Suppressor macrophage (primary cell): Measurements from ENCODE around the gene STYXL1.
"Not testable (repeated sequence)": the region's sequence is repeated elsewhere in the genome, so short reads cannot be mapped to it uniquely, and the experiment has no call there.

Experiments
- DNase-seq, 4 experiments: peaks; one replicate each; pipeline ENCODE4 v3.0.0-alpha.2; 2020 to 2022

The STYXL1 gene

DNA sequence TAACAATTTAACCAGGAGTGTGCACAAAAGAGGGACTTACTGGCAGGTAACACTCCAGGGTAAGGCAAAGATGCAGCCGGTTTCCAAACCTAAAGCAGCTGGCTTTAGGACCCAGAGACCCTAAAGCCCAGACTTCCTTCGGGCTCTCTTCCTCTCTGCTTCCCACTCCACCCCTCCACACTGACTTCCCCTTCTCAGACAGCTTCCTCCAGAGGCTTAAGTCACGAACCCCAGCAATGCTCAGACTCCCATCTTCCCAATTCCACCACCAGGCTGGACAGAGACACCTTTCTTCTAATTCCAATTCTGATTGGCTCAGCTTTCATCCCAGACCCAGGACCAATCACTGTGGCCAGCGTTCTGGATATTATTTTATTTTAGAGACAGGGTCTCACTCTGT, 24.8 kb downstream of the STYXL1 start:
- DNase-seq, result peak; percentile 81 to 92 (median 90)

GRCh38 chr7:76022026-76022780, 25.6 kb downstream of the STYXL1 start:
- peak in 2 of 4 experiments; percentile 12 to 35 for DNase-seq

DNA sequence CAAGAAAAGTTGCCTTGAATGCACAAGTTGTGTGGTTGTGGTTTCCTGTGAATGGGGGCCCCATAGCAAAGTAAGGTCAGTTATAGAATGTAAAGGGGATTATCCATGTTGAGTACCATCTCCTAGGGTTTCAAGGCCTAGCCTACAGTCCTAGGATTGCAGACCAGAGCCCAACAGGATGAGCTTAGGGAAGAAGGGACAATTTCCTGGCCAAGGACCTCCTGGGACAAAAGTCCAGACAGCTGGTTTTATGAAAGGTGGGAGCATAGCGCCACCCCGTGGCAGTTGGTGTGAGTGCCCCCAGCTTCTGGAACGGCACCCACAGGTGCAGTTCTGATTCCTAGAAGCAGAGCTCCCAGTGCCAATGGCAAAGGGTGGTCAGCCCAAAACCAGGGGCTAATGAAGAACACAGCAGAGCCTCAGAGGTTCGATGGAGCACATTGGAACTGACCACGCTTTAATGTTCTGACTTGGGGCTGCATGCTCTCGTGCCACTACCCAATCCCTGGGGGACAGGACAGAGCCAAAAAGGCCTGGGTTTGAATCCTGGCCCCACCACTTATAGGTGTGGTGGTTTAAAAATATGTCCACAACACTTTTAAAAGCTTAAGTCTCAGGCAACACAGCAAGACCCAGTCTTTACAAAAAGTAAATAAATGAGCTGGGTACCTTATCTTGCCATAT, 27.6 kb downstream of the STYXL1 start:
- DNase-seq, result peak; percentile 77 to 88 (median 84)

- not testable (repeated sequence) for DNase-seq
Observed at GRCh38 chr7:76018520-76018919, 29.3 kb downstream of the STYXL1 start.

GRCh38 chr7:76016191-76016947, 31.4 kb downstream of the STYXL1 start:
- no peak for DNase-seq

DNA sequence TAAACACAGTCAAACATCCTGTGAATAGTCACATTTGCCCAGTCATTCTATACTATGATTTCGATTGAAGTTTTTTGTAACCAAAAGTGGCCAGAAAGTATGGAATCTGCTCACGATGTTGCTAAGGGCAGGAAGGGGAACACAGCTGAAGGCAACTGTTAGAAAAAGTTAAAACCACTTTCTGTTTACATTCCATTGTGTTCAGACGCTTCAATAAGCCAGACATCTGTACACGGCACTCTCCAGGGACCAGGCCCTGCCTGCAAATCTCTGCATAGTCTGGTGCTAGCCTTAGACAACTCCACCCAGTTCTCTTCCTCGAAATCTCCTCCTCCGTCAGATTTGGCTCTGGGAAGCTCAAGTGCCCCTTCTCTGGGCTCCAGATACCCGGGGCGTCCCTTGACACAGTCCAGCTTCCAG, 36.3 kb downstream of the STYXL1 start:
- no peak for DNase-seq

GRCh38 chr7:76009672-76010600, 37.9 kb downstream of the STYXL1 start:
- DNase-seq, result no peak

DNA sequence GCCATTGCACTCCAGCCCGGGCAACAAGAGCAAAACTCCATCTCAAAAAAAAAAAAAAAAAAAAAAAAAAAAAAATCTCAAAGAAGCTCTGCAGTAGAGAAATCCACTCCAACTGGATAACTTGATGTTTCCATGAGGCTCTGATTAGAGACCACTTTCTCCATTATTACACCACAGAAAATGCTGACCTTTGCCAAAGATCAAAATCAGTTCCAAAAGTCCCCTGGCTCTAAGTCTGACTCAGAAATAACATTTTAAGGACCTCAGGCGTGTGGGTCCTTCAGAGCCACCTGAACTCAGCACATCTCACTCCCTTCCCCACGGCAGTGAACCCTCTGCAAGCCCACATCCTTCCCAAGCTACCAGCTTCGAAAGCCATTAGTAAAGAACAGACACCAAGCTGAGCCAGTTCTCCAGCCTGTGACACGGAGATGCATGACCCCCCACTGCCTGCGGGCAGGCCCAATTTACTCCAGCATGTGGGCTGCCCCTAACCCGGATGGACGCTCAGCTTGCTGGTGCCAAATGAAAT, 39.6 kb downstream of the STYXL1 start:
- no peak for DNase-seq

- not testable (repeated sequence) for DNase-seq
Observed at GRCh38 chr7:76005004-76005403, 42.8 kb downstream of the STYXL1 start.

GRCh38 chr7:76003351-76003750, 44.4 kb downstream of the STYXL1 start:
- no peak for DNase-seq

DNA sequence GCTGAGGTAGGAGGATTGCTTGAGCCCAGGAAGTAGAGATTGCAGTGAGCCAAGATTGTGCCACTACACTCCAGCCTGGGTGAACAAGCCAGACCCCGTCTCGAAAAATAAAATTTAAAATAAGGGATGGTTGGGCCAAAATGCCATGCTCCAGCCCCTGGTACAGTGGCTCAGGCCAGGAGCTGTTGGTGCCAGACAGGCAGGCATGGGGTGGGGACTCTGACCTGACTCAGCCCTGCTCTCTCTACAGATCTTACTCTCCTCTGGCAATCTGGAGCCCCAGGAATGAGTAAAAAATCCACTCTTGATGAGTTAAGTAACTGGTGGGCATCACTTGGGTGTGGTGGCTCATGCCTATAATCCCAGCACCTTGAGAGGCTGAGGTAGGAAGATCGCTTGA, 45.0 kb downstream of the STYXL1 start:
- no peak for DNase-seq

DNA sequence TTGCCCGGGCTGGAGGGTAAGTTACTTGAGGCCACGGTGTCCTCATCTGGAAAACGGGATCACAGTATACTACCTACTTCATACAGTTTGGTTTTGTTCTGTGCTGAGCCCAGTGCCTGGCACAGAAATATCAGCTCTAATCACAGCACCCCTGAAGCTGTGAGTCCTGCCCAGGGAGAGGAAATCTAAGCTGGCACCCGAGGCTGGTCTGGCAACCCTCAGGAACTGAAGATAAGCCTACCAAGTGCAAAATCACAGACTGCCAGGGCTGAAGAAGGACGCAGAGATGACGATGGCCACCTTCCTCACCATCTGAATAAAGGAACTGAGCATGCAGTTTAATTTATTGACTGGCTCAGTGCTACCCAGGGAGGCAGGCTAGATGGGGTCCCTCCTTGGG, 45.7 kb downstream of the STYXL1 start:
- no peak for DNase-seq

GRCh38 chr7:76000566-76000965, 47.2 kb downstream of the STYXL1 start:
- no peak for DNase-seq

- DNase-seq, result no peak
Observed at GRCh38 chr7:75998038-75998437, 49.8 kb downstream of the STYXL1 start.

- no peak for DNase-seq
Observed at GRCh38 chr7:75996476-75996875, 51.3 kb downstream of the STYXL1 start.

DNA sequence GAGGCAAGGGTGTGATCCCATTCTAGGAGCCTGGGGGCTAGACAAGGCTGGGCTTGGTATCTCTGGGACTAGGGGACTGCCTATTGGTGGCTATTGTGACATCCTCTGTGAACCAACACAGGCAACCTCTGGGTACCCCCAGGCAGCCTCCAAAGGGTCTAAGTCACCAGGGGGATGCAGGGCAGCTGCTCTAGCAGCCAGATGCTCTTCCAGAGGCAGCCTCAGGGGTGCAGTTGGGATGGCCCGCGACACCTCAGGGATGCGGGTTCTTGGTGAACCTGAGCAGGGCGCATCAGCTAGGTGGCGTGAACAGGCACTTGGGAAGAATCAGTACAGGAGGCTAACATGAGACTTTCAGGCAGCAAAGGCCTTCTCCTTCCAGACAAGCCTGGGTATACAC, 51.8 kb downstream of the STYXL1 start:
- DNase-seq, result no peak

DNA sequence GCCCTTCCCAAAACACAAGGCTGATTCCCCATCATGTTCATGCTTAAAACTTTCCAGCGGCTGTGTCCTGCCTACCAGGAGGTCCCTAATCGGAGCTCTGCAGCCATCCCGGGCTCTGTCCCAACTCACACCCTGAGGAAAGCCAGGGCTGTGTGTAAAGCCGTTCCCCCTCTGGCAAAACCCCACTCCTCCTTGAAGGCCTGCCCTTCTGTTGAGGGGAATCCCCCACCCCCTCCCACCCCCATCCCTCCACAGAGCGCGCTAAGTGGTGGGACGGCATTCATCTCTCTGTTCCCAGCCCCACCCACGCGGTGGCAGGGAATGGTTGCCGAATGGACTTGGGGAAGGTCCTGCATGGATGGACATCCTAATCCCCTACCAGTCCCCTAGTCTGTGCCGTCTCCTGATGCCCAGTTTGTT, 52.7 kb downstream of the STYXL1 start:
- no peak for DNase-seq

GRCh38 chr7:75994388-75995051, 53.3 kb downstream of the STYXL1 start, which contains the start of gene TMEM120A:
TSS of gene TMEM120A (minus strand) at chr7:75994595. CDS start at chr7:75994570, 25 bp downstream.
- DNase-seq, result peak; percentile 94 to 98 (median 96)

DNA sequence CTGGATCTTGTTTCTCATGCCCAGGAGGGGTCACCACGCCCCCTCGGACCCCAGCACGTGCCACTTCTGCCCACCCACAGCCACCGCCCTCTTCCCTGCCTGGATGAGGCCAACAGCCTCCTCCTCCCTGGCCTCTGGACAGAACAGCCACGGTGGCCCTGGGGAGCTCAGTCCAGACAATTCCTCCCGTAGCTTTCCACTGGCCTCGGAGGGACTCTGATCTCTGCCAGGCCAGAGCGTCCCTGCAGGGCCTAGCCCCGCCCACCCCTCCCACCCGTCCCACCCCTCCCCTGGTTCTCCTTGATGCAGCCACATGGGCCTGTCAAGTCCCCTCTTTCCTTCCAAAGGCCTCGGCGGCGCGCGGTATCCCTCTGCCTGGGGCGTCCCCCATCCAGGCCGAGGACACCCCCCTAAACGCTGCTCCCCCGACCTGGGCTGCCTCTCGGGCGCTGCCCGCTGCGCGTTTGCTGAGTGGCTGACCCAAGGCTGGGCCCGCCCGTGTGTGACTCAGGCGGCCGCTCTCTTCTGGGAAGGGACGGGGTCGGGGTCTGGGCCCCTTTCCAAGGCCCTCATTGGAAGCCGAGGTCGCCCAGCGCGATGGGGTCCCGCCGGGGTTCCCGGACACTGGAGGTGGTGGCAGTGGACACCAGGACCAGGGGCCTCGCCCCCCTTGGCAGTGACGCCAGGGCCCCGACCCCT, 54.0 kb downstream of the STYXL1 start:
- DNase-seq, result peak; percentile 11 to 53 (median 42)

GRCh38 chr7:75992083-75992755, 55.6 kb downstream of the STYXL1 start:
- no peak for DNase-seq
